Osteoblast (primary cell): ENCODE data around the gene AANAT. TPM values are rescaled to one million over a fixed set of nuclear protein-coding genes. Genes with fewer than 3 reads are reported as not detected.

ENCODE experiments used
- DNase-seq: peaks from one replicate; pipeline ENCODE4 v3.0.0; 2011; ENCODE audit warnings: low spot score, mixed read lengths; ENCODE audit not compliant: insufficient read length; ENCODE audit errors: missing footprints
- H2AFZ ChIP-seq: 2 replicates; pipeline ENCODE4 v1.6.0; 2011; ENCODE audit warnings: mild to moderate bottlenecking, low read length
- H3K27ac ChIP-seq: 2 replicates; pipeline ENCODE4 v1.5.1; 2011; ENCODE audit warnings: mild to moderate bottlenecking, low read depth, low read length, moderate library complexity
- H3K27me3 ChIP-seq: 2 replicates; pipeline ENCODE4 v1.6.0; 2012; ENCODE audit warnings: mild to moderate bottlenecking, control low read depth, inconsistent platforms, low read length, moderate library complexity; ENCODE audit not compliant: insufficient read depth
- H3K36me3 ChIP-seq: 2 replicates; pipeline ENCODE4 v1.5.1; 2011; ENCODE audit warnings: mild to moderate bottlenecking, low read length, control low read depth, moderate library complexity; ENCODE audit not compliant: insufficient read depth
- H3K4me1 ChIP-seq: 2 replicates; pipeline ENCODE4 v1.5.1; 2011; ENCODE audit warnings: mild to moderate bottlenecking, low read length, control low read depth, moderate library complexity; ENCODE audit not compliant: insufficient read depth
- H3K4me2 ChIP-seq: 2 replicates; pipeline ENCODE4 v1.6.0; 2011; ENCODE audit warnings: mild to moderate bottlenecking, low read length; ENCODE audit not compliant: insufficient read depth
- H3K4me3 ChIP-seq: fragments of 200-600 bp; sonication (generic); 3 replicates; pipeline ENCODE4 v1.5.1; 2012; ENCODE audit warnings: mild to moderate bottlenecking, low read length, inconsistent platforms; ENCODE audit not compliant: insufficient read depth
- H3K79me2 ChIP-seq: 2 replicates; pipeline ENCODE4 v1.6.0; 2012; ENCODE audit warnings: mild to moderate bottlenecking, low read length, control low read depth, inconsistent platforms; ENCODE audit not compliant: insufficient read depth
- H3K9me3 ChIP-seq: 2 replicates; pipeline ENCODE4 v1.5.1; 2011; ENCODE audit warnings: low read depth, low read length, control low read depth
- H4K20me1 ChIP-seq: 2 replicates; pipeline ENCODE4 v1.6.0; 2012; ENCODE audit warnings: mild to moderate bottlenecking, low read length, control low read depth; ENCODE audit not compliant: insufficient read depth
- total RNA-seq: library from RNA; depleted of rRNA; stranded (reverse); fragments of >200 nt; gene quantifications from 2 replicates; pipeline ENCODE4 v1.2.3, GENCODE V29; 2012
- TF ChIP-seq, protein P1 (sequence below): IDR thresholded peaks from 2 replicates; pipeline ENCODE4 v1.5.1; 2011; ENCODE audit warnings: mild to moderate bottlenecking, low read depth, low read length, moderate library complexity; ENCODE audit errors: extremely low read depth

The AANAT gene
- total RNA-seq, 1 donor, result not detected

DNA sequence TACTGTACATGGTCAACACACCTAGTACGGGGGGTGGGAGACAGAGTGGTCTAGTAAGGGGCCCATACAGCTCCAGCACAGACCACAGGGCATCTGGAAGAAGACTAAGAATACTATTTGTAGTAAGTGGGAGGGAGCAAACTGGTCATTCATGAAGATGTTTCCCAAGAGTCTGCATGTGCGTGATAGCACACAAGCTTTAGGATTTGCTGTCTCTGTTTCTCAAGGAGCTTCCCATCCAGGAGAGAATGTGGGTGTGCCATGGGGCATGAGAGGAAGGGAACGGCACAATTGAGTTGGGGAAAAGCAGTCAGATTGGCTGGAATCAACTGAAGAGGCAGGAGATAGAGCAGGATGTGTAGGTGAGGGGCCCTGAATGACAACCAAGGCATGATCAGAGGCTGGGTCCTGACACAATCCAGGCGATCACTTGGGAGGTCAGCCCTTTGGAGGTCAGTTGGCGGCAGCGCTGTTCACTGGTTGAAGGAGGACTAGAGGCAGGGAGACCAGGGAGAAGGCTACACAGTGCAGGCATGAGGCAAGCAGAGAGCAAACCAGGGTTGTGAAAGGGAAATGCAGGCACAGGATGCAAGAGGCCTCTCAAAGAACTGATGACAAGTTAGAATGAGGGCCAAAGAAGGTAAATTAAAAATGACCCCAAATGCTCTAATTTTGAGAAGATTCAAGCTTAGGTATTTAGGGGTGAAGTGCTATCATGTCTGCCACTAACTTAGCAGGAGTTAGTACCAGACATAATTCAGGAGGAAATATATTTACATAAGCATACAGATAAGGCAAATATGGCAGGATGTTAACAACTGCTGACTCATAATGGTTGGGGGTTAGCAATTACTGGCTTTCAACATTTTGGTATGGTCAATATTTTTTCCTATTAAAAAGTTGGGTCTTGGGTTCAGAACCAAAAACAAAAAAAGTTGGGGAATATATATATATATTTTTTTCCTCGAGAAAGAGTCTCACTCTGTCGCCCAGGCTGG is 24.8 kb upstream of the AANAT start:
- no peak for DNase-seq

DNA sequence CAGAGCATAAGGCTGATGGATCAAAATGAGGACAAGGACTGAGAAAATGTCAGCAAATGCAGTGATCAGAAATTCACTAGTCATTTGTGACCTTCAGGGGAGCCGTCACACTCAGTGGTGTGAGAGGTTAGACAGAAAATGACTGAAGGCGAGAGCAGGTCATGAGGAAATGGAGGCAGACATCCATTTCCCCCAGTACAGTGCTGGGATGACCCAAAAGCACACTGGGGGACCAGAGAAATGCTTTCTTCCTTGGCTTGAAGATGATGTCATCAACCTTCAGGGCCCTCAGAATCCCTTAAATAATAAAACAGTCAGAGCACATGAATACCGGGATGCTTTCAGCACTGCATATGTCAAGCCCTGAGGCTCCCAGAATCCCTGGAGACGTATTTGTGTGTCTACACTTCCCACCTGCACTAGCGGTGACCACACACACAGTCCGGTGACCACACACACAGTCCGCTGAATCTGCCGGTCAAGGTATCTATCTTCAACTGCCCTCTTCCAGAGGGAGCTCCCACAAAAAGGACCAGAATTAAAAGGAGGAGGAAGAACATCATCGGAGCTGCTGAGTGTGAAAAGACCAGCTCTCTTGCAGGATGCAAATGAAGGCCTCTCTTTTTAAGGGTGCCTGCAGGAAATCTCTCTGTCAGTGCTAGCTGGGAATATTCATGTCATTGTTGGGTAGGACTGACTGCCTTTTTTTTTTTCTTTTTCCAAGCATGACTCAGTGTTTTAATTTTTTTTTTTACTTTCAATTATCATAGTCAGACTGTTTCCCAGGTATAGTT is 22.7 kb upstream of the AANAT start:
- Histone ChIP-seq H3K4me2 (peak overlapping the region; percentile 67), H3K4me1 (peaks cover 64% of the 10 kb centered on the region), H3K27me3 (no peaks in the 10 kb centered on the region), H3K27ac (peak overlapping the region; percentile 82), H3K79me2 (peaks cover 87% of the 10 kb centered on the region), H3K36me3 (no peaks in the 10 kb centered on the region), H3K4me3 (no peak overlapping the region), H4K20me1 (peaks cover 52% of the 10 kb centered on the region), H2AFZ (no peak overlapping the region), H3K9me3 (no peaks in the 10 kb centered on the region)
- DNase-seq, result no peak
- TF ChIP-seq, protein P1, sequence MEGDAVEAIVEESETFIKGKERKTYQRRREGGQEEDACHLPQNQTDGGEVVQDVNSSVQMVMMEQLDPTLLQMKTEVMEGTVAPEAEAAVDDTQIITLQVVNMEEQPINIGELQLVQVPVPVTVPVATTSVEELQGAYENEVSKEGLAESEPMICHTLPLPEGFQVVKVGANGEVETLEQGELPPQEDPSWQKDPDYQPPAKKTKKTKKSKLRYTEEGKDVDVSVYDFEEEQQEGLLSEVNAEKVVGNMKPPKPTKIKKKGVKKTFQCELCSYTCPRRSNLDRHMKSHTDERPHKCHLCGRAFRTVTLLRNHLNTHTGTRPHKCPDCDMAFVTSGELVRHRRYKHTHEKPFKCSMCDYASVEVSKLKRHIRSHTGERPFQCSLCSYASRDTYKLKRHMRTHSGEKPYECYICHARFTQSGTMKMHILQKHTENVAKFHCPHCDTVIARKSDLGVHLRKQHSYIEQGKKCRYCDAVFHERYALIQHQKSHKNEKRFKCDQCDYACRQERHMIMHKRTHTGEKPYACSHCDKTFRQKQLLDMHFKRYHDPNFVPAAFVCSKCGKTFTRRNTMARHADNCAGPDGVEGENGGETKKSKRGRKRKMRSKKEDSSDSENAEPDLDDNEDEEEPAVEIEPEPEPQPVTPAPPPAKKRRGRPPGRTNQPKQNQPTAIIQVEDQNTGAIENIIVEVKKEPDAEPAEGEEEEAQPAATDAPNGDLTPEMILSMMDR, result no peak

More for the DNA sequence above, 24.8 kb upstream of the AANAT start:
- peaks cover 57% of the 10 kb centered on the region for H4K20me1 ChIP-seq
- H3K36me3 ChIP-seq, result no peaks in the 10 kb centered on the region
- peak overlapping the region; percentile 46 for H3K27ac ChIP-seq
- no peaks in the 10 kb centered on the region for H3K27me3 ChIP-seq
- TF ChIP-seq, protein P1, result no peak
- no peak overlapping the region for H2AFZ ChIP-seq
- peaks cover 46% of the 10 kb centered on the region for H3K4me1 ChIP-seq
- H3K79me2 ChIP-seq, result peaks cover 89% of the 10 kb centered on the region
- no peaks in the 10 kb centered on the region for H3K9me3 ChIP-seq
- no peak overlapping the region for H3K4me3 ChIP-seq
- no peak overlapping the region for H3K4me2 ChIP-seq

DNA sequence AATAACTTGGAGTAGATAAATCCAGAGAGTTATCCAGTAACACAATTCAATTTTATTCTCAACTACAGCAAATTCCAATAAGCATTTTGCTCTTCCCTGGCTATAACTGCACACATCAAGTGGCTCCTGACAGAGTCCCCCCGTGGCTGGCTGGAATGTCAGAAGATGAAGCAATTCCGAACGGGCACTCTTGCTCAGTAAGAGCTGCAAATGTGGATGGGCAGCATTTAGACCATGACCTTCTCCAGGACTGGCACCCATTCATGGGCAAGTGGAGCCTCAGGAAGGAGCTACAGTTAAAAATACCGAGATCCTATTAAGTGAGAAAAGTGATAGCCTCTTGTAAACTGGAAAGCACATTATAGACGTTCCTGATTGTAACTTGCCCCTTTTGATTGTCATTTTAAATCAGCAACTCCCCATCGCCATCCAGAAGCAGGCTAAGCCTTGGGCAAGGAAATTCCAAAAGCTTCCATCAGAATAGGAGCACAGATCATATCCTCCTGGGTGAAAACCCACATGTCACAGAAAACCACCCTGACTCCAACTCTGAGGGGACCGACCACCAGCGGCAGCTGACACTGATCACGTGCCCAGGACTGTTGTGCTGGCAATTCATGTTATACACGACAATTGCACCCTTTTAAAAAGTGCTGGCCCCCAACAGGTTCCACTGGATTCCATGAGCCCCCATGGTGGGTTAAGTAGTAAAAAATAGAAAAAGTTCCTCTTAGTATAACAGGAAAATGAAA is 21.5 kb upstream of the AANAT start:
- DNase-seq, result no peak
- H3K4me3 ChIP-seq, result peak overlapping the region; percentile 47
- peaks cover 64% of the 10 kb centered on the region for H3K4me1 ChIP-seq
- no peaks in the 10 kb centered on the region for H3K27me3 ChIP-seq
- H3K79me2 ChIP-seq, result peaks cover 88% of the 10 kb centered on the region
- no peaks in the 10 kb centered on the region for H3K36me3 ChIP-seq
- H3K4me2 ChIP-seq, result peak overlapping the region; percentile 67
- TF ChIP-seq, protein P1, result no peak
- H3K9me3 ChIP-seq, result no peaks in the 10 kb centered on the region
- peaks cover 56% of the 10 kb centered on the region for H4K20me1 ChIP-seq
- H3K27ac ChIP-seq, result peak overlapping the region; percentile 82
- no peak overlapping the region for H2AFZ ChIP-seq
